ELF-1 (cell line): ENCODE data around the gene OBSL1.

Experiments
- DNase-seq: peaks from one replicate; pipeline ENCODE4 v3.0.0-alpha.2; 2016; ENCODE audit warnings: low read depth, low spot score

OBSL1 gene

GRCh38 chr2:219571311-219572236, at the start of gene OBSL1:
OBSL1 (minus strand) TSS chr2:219571539; CDS start chr2:219571232, 307 bp downstream.
- peak; percentile 87 for DNase-seq

DNA sequence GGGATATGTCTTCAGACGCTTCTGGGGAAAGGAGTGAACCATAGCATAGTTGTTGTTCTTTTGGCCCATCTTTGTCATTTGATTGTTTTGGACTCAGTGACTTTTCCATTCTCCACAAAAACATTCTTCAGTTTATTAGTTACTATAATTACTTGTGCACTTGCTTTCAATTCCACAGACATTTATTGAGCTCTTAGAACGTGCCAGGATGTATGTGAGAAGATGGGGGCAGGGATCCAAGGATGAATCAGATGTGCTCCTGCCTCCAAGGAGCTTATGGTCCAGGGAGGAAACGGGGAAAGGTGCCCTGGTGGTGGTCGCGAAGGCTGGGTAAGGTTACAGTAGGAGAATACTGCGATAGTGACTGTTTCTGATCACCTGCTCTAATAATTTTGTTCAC, 49.2 kb upstream of the OBSL1 start:
- DNase-seq: no peak

DNA sequence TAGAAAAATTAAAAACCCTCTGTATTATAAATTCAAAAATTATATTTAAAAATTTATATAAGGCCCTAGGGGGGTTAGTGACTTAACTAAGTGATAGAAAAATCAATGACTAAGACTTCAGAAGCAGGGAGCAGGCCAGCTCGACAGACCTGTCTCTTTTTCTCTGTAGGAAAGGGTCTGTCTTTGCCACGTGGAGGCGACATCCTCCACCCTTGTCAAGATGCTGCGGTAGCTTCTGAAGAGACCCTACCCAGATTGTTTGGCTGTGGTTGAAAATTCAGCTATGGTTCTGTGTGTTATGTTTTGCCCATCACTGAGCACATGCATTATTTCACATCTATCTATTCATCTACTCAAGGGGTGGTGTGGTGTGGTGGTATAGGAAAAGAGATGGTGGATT, 47.9 kb upstream of the OBSL1 start:
- DNase-seq: peak; percentile 51

- DNase-seq: no peak
Measured at GRCh38 chr2:219618733-219619122, 47.4 kb upstream of the OBSL1 start.

DNA sequence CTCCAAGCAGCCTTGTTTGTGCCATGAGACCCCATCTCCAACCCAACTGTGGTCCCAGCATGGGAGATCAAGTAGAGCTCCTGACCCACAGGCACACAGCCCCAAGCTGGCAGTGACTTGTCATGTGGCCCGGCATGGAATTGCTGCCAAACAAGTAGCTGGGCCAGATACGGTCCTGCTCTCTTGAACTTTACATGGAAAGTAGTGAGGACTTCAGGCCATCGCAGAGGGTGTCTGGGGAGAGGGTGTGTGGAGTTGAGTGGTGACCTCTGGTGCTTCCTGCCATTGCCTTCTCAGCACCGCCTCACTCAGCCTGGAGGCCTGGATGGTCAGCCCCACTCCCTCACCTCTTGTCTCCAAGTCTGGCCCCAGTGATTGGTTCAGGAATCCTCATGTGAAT, 45.2 kb upstream of the OBSL1 start:
- no peak for DNase-seq

DNA sequence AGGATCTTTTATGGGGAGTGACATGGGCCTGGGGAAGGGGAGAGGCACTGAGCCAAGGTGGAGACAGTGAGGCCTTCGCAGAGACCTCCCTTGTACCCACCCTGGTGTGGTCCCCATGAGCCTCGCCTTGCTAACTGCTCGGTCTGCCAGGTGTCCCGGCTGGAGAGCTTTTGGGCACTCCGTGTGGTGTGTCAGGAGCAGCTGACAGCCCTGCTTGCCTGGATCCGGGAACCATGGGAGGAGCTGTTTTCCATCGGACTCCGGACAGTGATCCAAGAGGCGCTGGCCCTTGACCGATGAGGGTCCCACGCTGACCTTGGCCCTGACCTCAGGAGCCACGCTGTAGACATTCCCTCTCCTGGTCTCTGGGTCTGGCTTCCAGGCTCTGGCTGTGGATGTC, 44.6 kb upstream of the OBSL1 start:
- no peak for DNase-seq

DNA sequence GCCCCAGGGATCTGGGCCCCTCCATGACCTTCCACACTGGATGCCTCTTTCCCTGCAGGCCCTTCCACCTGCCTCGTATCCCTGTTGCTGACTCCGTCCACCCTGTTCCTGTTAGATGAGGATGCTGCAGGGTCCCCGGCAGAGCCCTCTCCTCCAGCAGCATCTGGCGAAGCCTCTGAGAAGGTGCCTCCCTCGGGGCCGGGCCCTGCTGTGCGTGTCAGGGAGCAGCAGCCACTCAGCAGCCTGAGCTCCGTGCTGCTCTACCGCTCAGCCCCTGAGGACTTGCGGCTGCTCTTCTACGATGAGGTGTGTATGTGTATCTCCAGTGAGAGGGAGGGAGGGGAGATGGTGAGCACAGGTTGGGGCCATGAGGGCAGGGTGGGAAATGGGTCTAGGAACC, 43.7 kb upstream of the OBSL1 start:
- no peak for DNase-seq

DNA sequence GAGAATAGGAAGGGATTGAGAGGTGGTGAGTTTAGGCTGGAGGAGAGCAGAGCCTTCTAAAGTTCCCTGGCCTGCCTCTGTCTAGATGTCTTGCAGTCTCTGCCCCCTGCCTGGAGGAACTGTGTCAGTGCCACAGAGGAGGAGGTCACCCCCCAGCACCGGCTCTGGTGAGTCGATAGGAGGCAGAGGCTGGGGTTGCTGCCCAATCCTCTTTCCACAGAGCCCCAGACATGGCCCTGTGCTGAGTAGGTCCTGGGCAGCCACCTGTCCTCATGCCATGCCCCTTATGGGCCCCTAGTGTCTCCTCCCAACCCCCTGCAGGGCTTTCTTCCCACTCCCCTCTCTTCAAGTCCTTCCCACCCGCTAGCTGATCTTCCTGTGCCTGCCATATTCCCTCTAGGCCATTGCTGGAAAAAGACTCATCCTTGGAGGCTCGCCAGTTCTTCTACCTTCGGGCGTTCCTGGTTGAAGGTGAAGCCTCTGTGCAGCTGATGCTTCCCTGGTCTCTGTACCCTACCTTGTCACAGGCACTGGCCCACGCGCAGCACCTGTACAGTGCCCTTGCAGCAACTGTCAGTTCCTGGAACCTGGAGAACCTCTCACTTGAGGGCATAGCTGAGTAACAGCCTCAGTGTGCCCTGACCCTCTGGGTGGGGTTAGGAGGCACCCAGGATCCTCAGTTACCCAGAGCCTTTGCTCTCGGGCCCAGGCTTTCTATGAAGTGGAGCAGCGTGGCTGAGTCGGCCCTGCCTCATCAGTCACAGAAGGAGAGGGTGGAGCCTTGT, 42.9 kb upstream of the OBSL1 start:
- DNase-seq: no peak

DNA sequence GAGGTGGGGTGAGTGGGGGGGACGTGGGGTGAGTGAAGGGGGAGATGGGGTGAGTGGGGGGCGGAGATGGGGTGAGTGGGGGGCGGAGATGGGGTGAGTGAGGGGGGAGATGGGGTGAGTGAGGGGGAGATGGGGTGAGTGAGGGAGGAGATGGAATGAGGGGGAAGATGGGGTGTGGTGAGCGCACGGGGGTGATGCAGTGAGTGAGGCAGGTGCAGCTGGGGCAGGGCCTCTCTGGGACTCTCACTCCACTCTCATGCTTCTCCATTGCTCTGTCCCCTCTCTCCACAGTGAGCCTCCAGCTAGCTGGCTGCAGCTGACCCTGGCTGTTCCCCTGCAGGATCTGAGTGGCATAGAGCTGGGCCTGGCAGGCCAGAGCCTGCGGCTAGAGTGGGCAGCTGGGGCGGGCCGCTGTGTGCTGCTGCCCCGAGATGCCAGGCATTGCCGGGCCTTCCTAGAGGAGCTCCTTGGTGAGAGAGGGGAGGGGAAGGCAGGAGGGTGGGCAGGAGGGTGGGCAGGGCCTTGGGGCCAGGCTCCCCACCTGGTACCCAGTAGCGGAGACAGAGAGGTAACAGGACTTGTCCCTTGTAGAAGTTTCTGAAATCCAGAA, 42.2 kb upstream of the OBSL1 start:
- no peak for DNase-seq

DNA sequence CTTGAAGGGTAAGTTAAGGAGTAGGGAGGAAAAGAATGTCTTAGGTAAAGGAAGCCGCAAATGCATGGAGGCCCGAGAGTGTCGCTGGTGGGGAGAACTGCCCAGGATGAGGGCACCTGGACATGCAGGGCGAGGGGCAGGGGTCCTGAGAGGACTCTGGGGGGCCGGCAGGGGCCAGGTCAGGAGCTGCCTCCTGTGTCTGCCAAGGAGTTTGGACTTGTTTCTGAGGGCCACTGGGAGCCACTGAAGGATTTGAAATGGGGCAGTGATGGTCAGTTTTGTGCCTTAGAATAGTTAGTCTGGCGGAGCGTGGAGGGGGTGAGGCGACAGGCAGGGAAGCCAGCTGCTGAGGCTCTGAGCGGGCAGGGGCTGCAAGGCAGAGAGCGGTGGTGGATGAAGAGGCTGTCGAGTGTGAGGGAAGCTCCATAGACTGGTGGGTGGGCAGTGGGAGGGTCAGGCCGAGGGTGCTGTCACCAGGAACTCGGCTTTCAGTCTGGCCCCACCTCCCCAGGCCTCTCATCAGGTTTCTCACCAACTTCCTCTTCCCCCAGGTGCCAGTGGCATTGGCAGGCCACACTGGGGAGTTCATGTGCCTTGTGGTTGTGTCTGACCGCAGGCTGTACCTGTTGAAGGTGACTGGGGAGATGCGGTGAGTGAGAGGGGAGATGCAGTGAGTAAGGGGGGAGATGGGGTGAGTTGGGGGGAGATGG, 41.4 kb upstream of the OBSL1 start:
- no peak for DNase-seq

- DNase-seq: no peak
Measured at GRCh38 chr2:219611866-219612576, 40.7 kb upstream of the OBSL1 start.

GRCh38 chr2:219611306-219611705, 40.0 kb upstream of the OBSL1 start:
- no peak for DNase-seq

- DNase-seq: no peak
Measured at GRCh38 chr2:219609149-219609750, 37.9 kb upstream of the OBSL1 start.

GRCh38 chr2:219608399-219608964, 37.1 kb upstream of the OBSL1 start:
- no peak for DNase-seq

GRCh38 chr2:219607931-219608330, 36.6 kb upstream of the OBSL1 start:
- no peak for DNase-seq

DNA sequence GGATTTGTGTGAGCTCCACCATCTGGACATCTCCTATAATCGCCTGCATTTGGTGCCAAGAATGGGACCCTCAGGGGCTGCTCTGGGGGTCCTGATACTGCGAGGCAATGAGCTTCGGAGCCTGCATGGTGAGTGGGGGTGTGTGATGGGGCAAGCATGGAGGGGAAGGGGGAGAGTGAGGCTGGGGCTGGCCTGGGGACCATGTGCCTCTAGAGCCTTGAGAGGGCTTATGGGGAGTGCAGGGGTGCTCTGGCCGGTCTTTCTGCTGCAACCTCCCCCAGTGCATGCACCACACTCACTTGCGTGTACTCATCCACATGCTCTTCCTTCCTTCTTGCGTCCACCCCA, 34.2 kb upstream of the OBSL1 start:
- DNase-seq: no peak

- no peak for DNase-seq
Measured at GRCh38 chr2:219603771-219604170, 32.4 kb upstream of the OBSL1 start.

DNA sequence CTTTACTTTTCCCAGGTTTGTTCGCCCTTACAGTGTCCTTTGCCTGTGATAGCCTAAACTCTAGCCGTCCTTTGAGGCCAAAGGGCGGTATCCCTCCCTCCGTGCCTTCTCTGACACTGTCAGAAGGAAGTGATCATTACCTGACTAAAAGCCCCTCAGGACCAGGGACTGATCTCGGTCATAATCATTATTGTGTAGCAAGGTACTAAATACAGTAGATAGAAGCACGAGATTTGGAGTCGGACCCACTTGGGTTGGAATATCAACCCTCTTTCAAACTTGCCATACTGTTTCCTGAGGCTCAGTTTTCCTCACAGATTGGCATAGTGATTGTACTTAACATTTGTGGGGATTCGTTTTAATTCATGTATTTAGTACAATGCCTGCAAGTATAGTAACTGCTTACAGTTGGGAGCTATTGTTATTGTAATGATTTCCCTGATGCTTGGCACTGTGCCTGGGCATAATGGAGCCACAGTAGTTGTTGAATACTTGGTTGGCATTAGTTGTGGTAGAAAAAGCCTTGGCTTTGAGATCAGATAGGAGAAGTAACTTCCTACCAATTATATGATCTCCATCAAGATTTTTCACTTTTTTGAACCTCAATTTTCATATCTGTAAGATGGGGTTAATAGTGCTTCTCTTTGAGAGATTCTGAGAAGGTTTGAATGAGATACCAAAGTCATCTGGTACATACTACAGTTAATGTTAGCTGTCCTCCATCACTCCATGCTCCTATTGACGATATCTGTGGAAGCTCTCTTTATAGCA, 27.2 kb upstream of the OBSL1 start:
- DNase-seq: no peak

DNA sequence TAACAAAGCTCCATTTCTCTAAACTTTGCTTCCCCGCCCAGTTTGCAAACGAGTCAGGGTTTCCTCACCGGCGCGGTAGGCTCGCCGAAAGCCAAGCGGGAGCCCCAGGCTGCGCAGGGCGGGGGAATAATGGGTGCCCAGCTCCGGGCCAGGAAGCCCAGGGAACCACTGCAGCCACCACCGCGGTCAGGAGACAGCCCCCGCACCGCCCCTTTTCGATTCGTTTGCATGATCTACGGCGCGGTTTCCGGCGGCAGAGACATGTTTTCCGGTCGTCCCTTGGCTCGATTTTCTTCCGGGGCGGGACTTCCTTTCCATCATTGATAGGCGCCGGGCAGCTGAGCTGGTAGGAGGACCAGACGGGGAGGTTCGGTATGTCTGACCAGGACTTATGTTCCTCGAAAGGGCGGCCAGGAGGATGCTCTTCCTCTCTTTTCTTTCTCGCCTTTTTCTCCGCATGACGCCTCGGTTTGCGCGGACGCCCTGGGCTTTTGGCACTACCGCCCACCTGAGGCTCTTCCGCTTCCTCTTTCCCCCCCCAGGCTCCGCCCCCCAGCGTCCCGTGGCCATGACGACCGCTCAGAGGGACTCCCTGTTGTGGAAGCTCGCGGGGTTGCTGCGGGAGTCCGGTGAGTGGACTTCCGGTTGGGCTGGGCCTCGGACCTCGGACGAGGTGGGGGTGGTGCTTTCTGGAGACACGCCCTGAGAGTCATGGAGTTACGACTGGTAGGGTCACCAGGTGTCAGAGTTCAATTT, 26.4 kb upstream of the OBSL1 start, which contains the start of gene STK11IP:
STK11IP (plus strand) TSS at position 306 of the 756 bp plus-strand sequence; CDS start at position 569, 263 bp downstream.
- peak; percentile 99 for DNase-seq
